GM19099 (cell line): ENCODE results near the gene ROBO3.

Source experiments
- POLR2A ChIP-seq: IDR thresholded peaks from 3 replicates; pipeline ENCODE4 v1.6.1; 2011; ENCODE audit warnings: low read depth; ENCODE audit not compliant: insufficient read length; ENCODE audit errors: extremely low read depth

ROBO3 gene, protein sequence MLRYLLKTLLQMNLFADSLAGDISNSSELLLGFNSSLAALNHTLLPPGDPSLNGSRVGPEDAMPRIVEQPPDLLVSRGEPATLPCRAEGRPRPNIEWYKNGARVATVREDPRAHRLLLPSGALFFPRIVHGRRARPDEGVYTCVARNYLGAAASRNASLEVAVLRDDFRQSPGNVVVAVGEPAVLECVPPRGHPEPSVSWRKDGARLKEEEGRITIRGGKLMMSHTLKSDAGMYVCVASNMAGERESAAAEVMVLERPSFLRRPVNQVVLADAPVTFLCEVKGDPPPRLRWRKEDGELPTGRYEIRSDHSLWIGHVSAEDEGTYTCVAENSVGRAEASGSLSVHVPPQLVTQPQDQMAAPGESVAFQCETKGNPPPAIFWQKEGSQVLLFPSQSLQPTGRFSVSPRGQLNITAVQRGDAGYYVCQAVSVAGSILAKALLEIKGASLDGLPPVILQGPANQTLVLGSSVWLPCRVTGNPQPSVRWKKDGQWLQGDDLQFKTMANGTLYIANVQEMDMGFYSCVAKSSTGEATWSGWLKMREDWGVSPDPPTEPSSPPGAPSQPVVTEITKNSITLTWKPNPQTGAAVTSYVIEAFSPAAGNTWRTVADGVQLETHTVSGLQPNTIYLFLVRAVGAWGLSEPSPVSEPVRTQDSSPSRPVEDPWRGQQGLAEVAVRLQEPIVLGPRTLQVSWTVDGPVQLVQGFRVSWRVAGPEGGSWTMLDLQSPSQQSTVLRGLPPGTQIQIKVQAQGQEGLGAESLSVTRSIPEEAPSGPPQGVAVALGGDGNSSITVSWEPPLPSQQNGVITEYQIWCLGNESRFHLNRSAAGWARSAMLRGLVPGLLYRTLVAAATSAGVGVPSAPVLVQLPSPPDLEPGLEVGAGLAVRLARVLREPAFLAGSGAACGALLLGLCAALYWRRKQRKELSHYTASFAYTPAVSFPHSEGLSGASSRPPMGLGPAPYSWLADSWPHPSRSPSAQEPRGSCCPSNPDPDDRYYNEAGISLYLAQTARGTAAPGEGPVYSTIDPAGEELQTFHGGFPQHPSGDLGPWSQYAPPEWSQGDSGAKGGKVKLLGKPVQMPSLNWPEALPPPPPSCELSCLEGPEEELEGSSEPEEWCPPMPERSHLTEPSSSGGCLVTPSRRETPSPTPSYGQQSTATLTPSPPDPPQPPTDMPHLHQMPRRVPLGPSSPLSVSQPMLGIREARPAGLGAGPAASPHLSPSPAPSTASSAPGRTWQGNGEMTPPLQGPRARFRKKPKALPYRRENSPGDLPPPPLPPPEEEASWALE (N-terminal part only)

DNA sequence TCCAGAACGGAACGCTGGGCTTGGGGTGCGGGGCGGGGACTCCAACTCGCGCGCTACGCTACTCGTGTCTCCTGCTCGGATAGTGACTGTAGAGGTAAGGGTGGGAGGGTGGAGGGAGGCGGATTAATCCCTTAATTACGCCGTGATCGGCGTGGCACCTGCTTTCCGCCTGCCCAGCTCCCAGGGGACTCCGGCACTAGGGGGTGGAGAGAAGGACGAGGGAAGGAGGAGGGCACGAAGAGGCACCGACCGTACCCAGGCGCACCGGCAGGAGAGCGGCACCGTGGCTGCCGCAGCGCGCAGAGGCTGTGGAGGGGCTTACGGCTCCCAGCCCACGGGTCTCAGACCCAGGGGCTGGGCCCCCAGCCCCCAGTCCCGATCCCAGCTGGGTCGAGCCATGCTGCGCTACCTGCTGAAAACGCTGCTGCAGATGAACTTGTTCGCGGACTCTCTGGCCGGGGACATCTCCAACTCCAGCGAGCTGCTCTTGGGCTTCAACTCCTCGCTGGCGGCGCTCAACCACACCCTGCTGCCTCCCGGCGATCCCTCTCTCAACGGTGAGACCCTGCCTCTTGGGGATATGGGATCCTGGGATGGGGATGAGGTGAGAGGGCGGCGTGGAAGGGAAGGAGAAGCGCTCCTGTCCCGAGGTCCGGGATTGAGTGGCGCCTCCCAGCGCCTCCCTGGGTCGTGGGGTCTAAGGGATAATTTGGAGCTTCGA lies at the start of gene ROBO3:
ROBO3 (plus strand) TSS at position 252 of the 721 bp plus-strand sequence; CDS start at position 398, 146 bp downstream.
- no peak for TF ChIP-seq POLR2A

DNA sequence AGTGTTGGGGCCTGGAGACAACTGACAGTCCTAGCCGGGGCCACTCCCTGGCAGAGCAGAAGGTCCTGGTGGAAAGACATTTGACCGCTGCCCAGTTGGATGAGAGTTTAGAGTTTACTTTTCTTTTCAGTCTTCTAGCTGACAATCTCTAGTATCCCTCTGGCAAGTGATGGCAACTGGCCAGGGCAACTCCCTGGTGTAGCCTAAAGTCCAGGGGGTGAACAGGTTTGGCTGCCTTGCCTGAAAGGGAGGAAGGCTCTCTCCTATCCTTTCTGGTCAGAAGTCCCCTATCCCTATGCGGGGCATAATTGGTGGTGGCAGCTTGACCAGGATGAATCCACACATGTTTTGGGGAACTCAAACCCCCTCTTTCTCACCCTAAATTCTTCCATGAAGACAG lies 48.2 kb upstream of the ROBO3 start:
- TF ChIP-seq POLR2A, result no peak

DNA sequence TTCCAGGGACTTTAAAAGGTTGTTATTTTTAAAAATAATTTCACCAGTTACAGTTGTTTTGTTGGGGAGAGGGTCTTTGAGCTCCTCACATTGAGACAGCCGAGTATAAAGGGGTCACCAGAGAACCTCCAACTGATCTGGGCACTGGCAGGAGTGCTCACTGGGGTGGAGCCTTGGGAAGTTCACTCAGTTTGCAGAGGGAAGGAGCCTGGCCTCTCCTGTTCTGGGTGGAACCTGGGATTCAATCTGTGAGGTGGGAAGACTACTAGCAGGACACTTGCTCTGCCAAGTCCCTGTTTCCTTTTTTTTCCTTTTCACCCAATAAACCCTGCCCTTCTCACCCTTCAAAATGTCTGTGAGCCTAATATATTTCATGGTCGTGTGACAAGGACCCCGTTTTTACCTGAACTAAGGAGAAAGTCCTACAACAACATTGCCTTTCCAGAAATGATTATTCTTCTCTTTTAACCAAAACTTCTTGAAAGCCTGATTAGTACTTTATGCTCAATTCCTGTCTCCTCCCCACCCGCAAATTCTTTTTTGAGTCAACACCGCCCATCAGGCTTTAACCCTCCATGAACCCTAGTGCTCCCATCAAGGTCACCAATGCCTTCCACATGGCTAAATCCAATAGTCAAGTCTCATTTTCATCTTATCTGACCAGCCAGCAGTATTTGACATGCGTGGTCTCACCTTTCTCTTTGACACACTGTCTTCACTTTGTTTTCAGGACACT lies 43.1 kb upstream of the ROBO3 start:
- TF ChIP-seq POLR2A, result no peak

DNA sequence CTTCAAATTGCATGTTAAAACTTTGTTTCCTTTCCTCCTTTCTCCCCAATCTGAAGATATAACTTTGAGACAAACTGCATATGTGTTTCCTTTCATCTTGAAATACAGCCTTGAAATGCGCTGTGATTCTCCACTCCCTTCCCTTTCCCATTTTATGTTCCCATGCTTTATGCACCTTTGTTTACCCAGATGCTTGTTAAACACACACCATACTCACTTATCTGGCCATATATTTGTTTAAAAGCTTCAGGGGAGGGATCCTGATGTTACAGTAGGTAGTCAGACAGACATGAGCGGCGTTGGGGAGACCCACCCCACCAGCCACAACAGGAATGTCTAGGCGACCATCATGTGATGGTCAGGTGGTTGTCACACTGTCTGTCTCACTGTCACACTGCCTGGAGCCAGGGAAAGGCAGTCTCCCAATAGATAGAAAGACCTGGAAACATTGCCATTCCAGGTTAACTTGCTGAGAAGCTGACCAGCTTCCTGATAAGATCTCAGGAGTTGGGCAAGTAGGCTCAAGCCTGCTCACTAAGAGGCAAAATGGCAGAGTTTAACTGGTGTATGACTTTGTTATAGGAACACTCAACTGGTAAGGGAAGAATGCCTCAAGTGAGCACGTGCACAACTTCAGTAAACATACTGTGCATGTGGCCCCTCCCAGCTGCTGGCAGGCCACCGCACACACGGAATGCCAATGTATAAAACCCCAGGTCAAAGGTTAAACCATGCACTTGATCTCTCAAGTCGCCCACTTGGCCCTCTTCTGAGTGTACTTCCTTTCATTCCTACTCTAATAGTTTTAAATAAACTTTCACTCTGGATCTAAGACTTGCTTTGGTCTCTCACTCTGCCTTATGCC lies 41.5 kb upstream of the ROBO3 start:
- no peak for TF ChIP-seq POLR2A

DNA sequence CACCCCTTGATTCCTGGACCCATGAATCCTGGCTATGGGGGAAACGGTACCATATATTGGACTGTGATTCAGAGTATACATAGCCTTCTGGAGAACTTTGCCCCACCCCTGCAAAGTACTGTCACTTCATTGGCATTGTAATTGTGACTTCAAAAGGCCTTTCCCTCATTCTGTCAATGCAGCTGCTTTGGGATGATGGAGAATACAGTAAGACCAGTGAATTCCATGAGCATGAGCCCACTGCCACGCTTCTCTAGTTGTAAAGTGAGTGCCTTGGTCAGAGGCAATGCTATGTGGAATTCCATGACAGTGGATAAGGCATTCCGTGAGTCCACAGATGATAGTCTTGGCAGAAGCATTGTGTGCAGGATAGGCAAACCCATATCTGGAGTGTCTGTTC lies 39.4 kb upstream of the ROBO3 start:
- TF ChIP-seq POLR2A, result no peak

DNA sequence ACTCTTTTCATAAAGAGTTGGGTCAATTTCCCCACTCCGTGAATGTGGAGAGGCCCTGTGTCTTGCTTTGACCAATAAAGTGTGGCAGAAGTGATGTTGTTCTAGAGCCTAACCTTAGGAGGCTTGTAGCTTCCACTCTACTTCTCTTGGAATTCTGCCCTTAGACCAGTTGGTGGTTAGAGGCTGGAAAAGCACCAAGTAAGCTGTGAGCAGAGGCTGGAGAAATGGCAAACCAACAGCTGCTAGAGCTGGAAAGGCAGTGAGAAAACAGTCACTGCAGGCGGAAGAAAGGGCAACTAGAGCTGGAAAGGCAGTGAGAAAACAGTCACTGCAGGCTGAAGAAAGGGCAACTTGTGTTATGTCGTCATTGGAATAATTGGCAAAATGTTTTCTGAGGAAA lies 35.2 kb upstream of the ROBO3 start:
- TF ChIP-seq POLR2A, result no peak

DNA sequence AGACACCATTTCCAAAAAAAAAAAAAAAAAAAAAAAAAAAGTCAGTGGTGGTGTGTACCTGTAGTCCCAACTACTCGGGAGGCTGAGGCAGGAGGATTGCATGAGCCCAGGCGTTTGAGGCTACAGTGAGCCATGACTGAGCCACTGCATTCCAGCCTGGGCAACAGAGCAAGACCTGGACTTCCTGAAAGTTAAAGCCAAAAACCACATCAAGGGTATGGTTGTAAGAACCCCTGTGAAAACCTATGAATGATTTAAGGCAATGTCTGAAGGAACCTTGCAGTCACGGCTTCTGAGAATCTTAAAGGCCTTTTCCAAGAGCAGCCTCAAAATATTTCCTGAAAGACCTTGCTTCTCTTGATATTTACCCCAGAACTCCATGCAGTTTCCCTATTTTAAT lies 34.5 kb upstream of the ROBO3 start:
- TF ChIP-seq POLR2A, result no peak

DNA sequence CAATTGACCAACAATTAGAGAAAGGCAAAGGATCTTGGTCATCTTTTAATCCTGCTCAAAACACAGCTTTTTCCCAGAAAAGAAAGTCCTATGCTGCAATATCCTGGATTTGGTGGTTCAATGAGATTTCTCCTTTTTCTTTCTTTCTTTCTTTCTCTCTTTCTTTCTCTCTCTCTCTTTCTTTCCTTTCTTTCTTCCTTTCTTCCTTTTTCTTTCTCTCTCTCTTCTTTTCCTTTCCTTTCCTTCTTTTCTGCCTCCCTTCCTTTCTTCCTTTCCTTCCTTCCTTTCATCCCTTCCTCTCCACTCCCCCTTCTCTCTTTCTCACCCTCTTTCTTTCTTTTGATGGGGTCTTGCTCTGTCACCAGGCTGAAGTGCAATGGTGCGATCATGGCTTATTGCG lies 33.3 kb upstream of the ROBO3 start:
- no peak for TF ChIP-seq POLR2A

DNA sequence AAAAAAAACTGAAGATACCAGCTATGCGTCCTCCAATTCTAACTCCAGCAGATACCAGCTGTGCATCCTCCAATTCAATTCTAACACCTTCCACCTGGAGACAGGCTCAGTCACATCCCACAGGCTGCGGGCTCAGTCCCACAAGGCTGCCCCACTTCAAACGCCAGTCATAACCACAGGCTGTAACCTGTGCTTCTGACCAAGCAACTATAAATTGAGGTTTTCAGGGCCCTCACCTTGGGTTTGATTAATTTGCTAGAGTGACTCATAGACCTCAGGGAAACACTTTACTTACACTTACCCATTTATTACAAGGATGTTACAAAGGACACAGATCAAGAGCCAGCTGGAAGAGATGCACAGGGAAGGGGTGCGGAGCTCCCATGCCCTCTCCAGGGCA lies 32.7 kb upstream of the ROBO3 start:
- no peak for TF ChIP-seq POLR2A

DNA sequence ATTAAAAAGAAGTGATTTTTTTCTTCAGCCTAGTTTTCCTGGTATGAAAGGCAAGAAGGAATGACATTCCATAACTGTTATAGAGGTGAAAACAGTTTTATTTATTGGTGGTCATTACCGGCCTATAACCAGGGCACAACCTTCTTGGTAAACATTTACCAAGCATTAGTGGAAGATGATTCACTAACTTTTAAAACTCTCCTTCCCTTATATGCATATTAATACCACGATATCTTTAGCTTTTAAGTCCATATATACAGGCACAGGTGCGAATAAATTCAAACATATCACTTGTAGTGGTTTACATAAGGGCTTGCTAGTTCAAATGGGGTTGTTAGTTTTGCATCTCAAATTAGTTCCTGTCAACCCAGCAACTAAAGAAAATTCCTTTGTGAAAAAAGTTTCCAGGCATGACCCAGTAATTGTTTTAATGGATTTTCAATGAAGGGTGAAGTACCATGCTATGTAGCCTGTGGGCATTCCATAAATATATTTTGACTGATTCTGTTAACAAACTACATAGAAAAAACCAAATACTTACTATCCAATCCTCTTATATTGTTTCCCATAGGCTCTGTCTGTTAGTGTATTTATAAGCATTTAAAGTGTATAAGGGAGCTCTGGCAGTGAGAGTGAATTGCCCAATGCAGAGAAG lies 30.6 kb upstream of the ROBO3 start:
- TF ChIP-seq POLR2A, result no peak

DNA sequence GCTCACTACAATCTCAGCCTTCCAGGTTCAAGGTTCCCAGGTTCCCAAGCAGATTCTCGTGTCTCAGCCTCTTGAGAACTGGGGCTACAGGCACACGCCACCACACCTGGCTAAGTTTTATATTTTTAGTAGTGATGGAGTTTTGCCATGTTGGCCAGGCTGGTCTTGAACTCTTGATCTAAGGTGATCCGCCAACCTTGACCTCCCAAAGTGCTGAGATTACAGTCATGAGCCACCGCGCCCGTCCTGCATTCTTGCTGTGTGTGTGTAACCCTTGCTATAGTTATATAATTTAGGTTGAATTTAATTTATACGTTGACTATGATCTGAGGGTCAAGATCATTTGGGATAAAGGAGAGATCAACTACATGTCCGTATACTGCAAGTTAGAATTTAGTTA lies 29.3 kb upstream of the ROBO3 start:
- no peak for TF ChIP-seq POLR2A

DNA sequence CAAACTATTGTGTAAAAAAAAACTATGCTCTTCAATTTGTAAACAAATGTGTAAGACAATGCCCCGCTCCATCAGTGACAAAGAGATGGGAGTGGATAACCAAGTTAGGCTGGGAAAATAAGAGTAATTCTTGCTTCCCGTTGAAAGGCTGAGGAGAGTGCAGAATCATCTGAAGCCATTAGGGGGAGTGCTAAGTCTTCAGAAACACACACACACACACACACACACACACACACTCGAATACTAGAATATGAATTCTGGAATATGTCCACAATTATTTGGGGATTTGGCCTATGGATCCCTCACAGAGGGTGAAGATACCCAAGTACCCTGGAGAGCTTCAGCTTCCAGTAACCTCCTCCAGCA lies 27.8 kb upstream of the ROBO3 start:
- no peak for TF ChIP-seq POLR2A

DNA sequence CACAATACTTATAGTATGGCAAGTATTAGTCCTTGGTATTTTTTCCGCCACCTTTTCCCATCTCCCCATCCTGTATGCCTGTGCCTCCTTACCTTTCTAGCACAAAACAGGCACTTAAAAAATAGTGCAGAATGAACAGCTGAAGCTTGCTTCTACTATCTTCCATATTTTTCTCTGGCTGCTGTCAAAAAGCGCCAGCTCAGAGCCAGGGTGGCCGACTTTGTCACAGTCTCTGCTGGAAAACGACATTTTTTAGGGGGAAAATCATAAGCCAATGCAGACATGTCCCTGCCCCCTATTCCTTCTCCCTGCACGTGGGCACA lies 26.5 kb upstream of the ROBO3 start:
- no peak for TF ChIP-seq POLR2A
